Mesenchymal stem cell (in vitro differentiated cells and primary cell): ENCODE data around the gene STEAP3.

Source experiments
- DNase-seq: peaks from one replicate; pipeline ENCODE4 v3.0.0-alpha.2; 2013
- H2AFZ ChIP-seq: one replicate; pipeline ENCODE4 v1.6.1; 2013; ENCODE audit warnings: low read depth, mild to moderate bottlenecking, control low read depth, inconsistent platforms, low read length, moderate library complexity
- H2AK5ac ChIP-seq: 2 replicates; pipeline ENCODE4 v1.6.1; 2013; ENCODE audit warnings: low read length, moderate library complexity, mild to moderate bottlenecking, inconsistent platforms; ENCODE audit not compliant: severe bottlenecking
- H2BK120ac ChIP-seq: one replicate; pipeline ENCODE4 v1.6.1; 2013; ENCODE audit warnings: low read depth, mild to moderate bottlenecking, inconsistent platforms, low read length, moderate library complexity
- H2BK12ac ChIP-seq, 2 experiments: one replicate each; pipeline ENCODE4 v1.6.1; 2013; ENCODE audit warnings: inconsistent platforms in 2 of 2, low read length in 2 of 2, mild to moderate bottlenecking in 2 of 2, moderate library complexity in 2 of 2, control low read depth in 1 of 2
- H2BK15ac ChIP-seq: one replicate; pipeline ENCODE4 v1.6.1; 2013; ENCODE audit warnings: mild to moderate bottlenecking, low read depth, inconsistent platforms; ENCODE audit not compliant: poor library complexity, severe bottlenecking
- H2BK5ac ChIP-seq: 2 replicates; pipeline ENCODE4 v1.6.1; 2013; ENCODE audit warnings: low read depth, mild to moderate bottlenecking, low read length, control low read depth, inconsistent platforms; ENCODE audit not compliant: poor library complexity, severe bottlenecking
- H3K14ac ChIP-seq, 2 experiments: one replicate each; pipeline ENCODE4 v1.6.1; 2013; ENCODE audit warnings: inconsistent platforms in 2 of 2, low read length in 2 of 2, control low read depth in 1 of 2, mild to moderate bottlenecking in 1 of 2, moderate library complexity in 1 of 2
- H3K18ac ChIP-seq, 2 experiments: one replicate each; pipeline ENCODE4 v1.6.1; 2013; ENCODE audit warnings: inconsistent platforms in 2 of 2, low read length in 2 of 2, control low read depth in 1 of 2, low read depth in 1 of 2, mild to moderate bottlenecking in 1 of 2
- H3K23ac ChIP-seq, 2 experiments: one replicate each; pipeline ENCODE4 v1.6.1; 2013; ENCODE audit warnings: inconsistent platforms in 2 of 2, low read length in 2 of 2, mild to moderate bottlenecking in 2 of 2, moderate library complexity in 2 of 2, control low read depth in 1 of 2
- H3K27ac ChIP-seq: 2 replicates; pipeline ENCODE4 v1.5.1; 2013; ENCODE audit warnings: mild to moderate bottlenecking, moderate library complexity, low read length, control low read depth, inconsistent platforms; ENCODE audit not compliant: poor library complexity, severe bottlenecking
- H3K27me3 ChIP-seq, 2 experiments: 2 replicates each; pipeline versions ENCODE4 v1.6.1 to v1.7.0; 2013; ENCODE audit warnings: low read length in 2 of 2, mild to moderate bottlenecking in 2 of 2, moderate library complexity in 2 of 2, control low read depth in 1 of 2, inconsistent platforms in 1 of 2; ENCODE audit not compliant: control insufficient read depth in 1 of 2, insufficient read depth in 1 of 2
- H3K36me3 ChIP-seq, 2 experiments: 2 replicates each; pipeline versions ENCODE4 v1.6.1 to v1.7.0; 2013; ENCODE audit warnings: low read length in 2 of 2, control low read depth in 1 of 2, inconsistent platforms in 1 of 2, low read depth in 1 of 2, mild to moderate bottlenecking in 1 of 2; ENCODE audit not compliant: insufficient read depth in 2 of 2, control insufficient read depth in 1 of 2
- H3K4ac ChIP-seq, 2 experiments: one replicate each; pipeline ENCODE4 v1.6.1; 2013; ENCODE audit warnings: inconsistent platforms in 2 of 2, low read length in 2 of 2, mild to moderate bottlenecking in 2 of 2, moderate library complexity in 2 of 2, control low read depth in 1 of 2, low read depth in 1 of 2
- H3K4me1 ChIP-seq: 2 replicates; pipeline ENCODE4 v1.6.1; 2013; ENCODE audit warnings: low read depth, low read length, control low read depth; ENCODE audit not compliant: control insufficient read depth, insufficient read depth
- H3K4me2 ChIP-seq: 2 replicates; pipeline ENCODE4 v1.6.1; 2013; ENCODE audit warnings: low read length, mild to moderate bottlenecking, inconsistent platforms; ENCODE audit not compliant: poor library complexity, severe bottlenecking
- H3K4me3 ChIP-seq, 2 experiments: 2 replicates each; pipeline versions ENCODE4 v1.5.1 to v1.7.0; 2013; ENCODE audit warnings: low read length in 2 of 2, mild to moderate bottlenecking in 2 of 2, control low read depth in 1 of 2, low read depth in 1 of 2; ENCODE audit not compliant: insufficient read depth in 1 of 2
- H3K79me1 ChIP-seq: replicated peaks from 2 replicates; pipeline ENCODE4 v1.6.1; 2013; ENCODE audit warnings: mild to moderate bottlenecking, control low read depth, low read length, inconsistent platforms; ENCODE audit not compliant: poor library complexity, severe bottlenecking
- H3K9ac ChIP-seq: 2 replicates; pipeline ENCODE4 v1.7.0; 2013; ENCODE audit warnings: mild to moderate bottlenecking, low read length, moderate library complexity
- H3K9me3 ChIP-seq: 2 replicates; pipeline ENCODE4 v1.7.0; 2013; ENCODE audit warnings: mild to moderate bottlenecking, low read length; ENCODE audit not compliant: control insufficient read depth
- H4K8ac ChIP-seq: one replicate; pipeline ENCODE4 v1.6.1; 2013; ENCODE audit warnings: inconsistent platforms, mild to moderate bottlenecking, low read length, moderate library complexity
- H4K91ac ChIP-seq: one replicate; pipeline ENCODE4 v1.6.1; 2013; ENCODE audit warnings: mild to moderate bottlenecking, low read length, inconsistent platforms
- WGBS: methylation state at CpG from one replicate; pipeline ENCODE4 v1.1.7; 2013; ENCODE audit warnings: mixed read lengths; 5-methylcytosine and 5-hydroxymethylcytosine counted together

The STEAP3 gene

GRCh38 chr2:119280680-119281079, 57.0 kb downstream of the STEAP3 start:
- H3K79me1 ChIP-seq: no peaks in the 10 kb centered on the region
- no peaks in the 10 kb centered on the region for H3K36me3 ChIP-seq
- peaks cover 4% of the 10 kb centered on the region for H3K4me1 ChIP-seq
- H3K4ac ChIP-seq: no peak overlapping the region
- H2BK12ac ChIP-seq: no peak overlapping the region
- no peak overlapping the region for H2AK5ac ChIP-seq
- H4K8ac ChIP-seq: no peak overlapping the region
- DNase-seq: no peak
- H3K23ac ChIP-seq: no peak overlapping the region
- no peak overlapping the region for H2BK15ac ChIP-seq
- no peak overlapping the region for H2BK120ac ChIP-seq
- H3K9me3 ChIP-seq: no peaks in the 10 kb centered on the region
- H3K14ac ChIP-seq: no peak overlapping the region
- no peak overlapping the region for H3K4me2 ChIP-seq
- H3K27ac ChIP-seq: no peak overlapping the region
- H3K18ac ChIP-seq: no peak overlapping the region
- H3K4me3 ChIP-seq: no peak overlapping the region
- no peaks in the 10 kb centered on the region for H3K27me3 ChIP-seq
- no peak overlapping the region for H2BK5ac ChIP-seq
- no peak overlapping the region for H3K9ac ChIP-seq
- H4K91ac ChIP-seq: no peak overlapping the region
- H2AFZ ChIP-seq: no peak overlapping the region
- WGBS: 14% methylated on average over 1 of the region's 4 CpGs

- no peak overlapping the region for H2BK120ac ChIP-seq
- no peak overlapping the region for H3K4ac ChIP-seq
- no peak overlapping the region for H2BK15ac ChIP-seq
- no peak overlapping the region for H3K4me3 ChIP-seq
- no peak overlapping the region for H4K91ac ChIP-seq
- no peaks in the 10 kb centered on the region for H3K9me3 ChIP-seq
- no peaks in the 10 kb centered on the region for H3K79me1 ChIP-seq
- no peak overlapping the region for H3K23ac ChIP-seq
- no peak overlapping the region for H3K14ac ChIP-seq
- 90% methylated on average over 20 of the region's 21 CpGs for WGBS
- no peak overlapping the region for H2AFZ ChIP-seq
- no peak overlapping the region for H3K18ac ChIP-seq
- H3K27ac ChIP-seq: no peak overlapping the region
- no peak overlapping the region for H2BK12ac ChIP-seq
- H3K4me1 ChIP-seq: peaks cover 4% of the 10 kb centered on the region
- H3K4me2 ChIP-seq: no peak overlapping the region
- peaks cover 0 to 4% of the 10 kb centered on the region in 2 experiments for H3K36me3 ChIP-seq
- H3K27me3 ChIP-seq: no peaks in the 10 kb centered on the region
- no peak overlapping the region for H3K9ac ChIP-seq
- no peak overlapping the region for H4K8ac ChIP-seq
- H2BK5ac ChIP-seq: no peak overlapping the region
- DNase-seq: no peak
- no peak overlapping the region for H2AK5ac ChIP-seq
Measured at GRCh38 chr2:119282146-119282995, 58.7 kb downstream of the STEAP3 start.

GRCh38 chr2:119282996-119283511, 59.4 kb downstream of the STEAP3 start:
- H3K27ac ChIP-seq: no peak overlapping the region
- H3K4ac ChIP-seq: no peak overlapping the region
- H3K9me3 ChIP-seq: no peaks in the 10 kb centered on the region
- no peaks in the 10 kb centered on the region for H3K79me1 ChIP-seq
- H3K4me2 ChIP-seq: no peak overlapping the region
- no peak overlapping the region for H2AFZ ChIP-seq
- no peak overlapping the region for H4K91ac ChIP-seq
- no peak overlapping the region for H2AK5ac ChIP-seq
- H4K8ac ChIP-seq: no peak overlapping the region
- H3K18ac ChIP-seq: no peak overlapping the region
- no peak for DNase-seq
- peaks cover 0 to 4% of the 10 kb centered on the region in 2 experiments for H3K36me3 ChIP-seq
- no peak overlapping the region for H2BK15ac ChIP-seq
- no peak overlapping the region for H3K9ac ChIP-seq
- H3K4me3 ChIP-seq: no peak overlapping the region
- no peaks in the 10 kb centered on the region for H3K27me3 ChIP-seq
- no peak overlapping the region for H2BK12ac ChIP-seq
- H3K23ac ChIP-seq: no peak overlapping the region
- no peak overlapping the region for H2BK5ac ChIP-seq
- peaks cover 4% of the 10 kb centered on the region for H3K4me1 ChIP-seq
- H2BK120ac ChIP-seq: no peak overlapping the region
- 94% methylated on average over 4 of the region's 4 CpGs for WGBS
- no peak overlapping the region for H3K14ac ChIP-seq

DNA sequence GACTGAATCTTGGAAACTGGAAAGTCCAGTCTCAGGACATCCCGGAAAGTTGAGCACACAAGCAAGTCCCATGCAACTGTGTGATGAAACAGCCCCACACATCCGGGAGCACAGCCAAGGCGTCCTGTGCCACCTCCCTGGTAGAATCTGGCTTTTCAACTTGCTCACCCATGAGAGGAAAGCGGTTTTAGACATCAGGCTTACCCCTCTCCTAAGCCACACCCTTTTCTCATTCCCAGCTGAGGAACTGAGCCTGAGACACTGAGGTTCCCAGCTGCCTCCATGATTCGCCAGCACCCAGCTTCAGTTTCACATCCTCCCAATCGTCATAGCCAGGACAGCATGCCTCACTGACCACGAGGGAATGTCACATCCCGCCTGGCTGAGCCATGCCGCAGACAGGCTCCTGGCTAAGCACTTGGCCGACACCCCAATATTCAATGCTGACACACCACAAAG, 60.3 kb downstream of the STEAP3 start:
- no peak overlapping the region for H3K4ac ChIP-seq
- H3K27ac ChIP-seq: no peak overlapping the region
- peak overlapping the region in 1 of 2 experiments; percentile 30 for H3K4me3 ChIP-seq
- no peak overlapping the region for H3K4me2 ChIP-seq
- no peak overlapping the region for H2BK12ac ChIP-seq
- no peaks in the 10 kb centered on the region for H3K79me1 ChIP-seq
- H4K8ac ChIP-seq: no peak overlapping the region
- no peak overlapping the region for H3K14ac ChIP-seq
- no peaks in the 10 kb centered on the region for H3K27me3 ChIP-seq
- H2AFZ ChIP-seq: no peak overlapping the region
- no peak for DNase-seq
- whole genome bisulfite sequencing: 83% methylated on average over 9 of the region's 10 CpGs
- peak overlapping the region; percentile 46 for H3K9ac ChIP-seq
- no peaks in the 10 kb centered on the region for H3K9me3 ChIP-seq
- no peak overlapping the region for H2AK5ac ChIP-seq
- no peak overlapping the region for H2BK15ac ChIP-seq
- H2BK120ac ChIP-seq: no peak overlapping the region
- peaks cover 4% of the 10 kb centered on the region for H3K4me1 ChIP-seq
- H3K36me3 ChIP-seq: peaks cover 0 to 4% of the 10 kb centered on the region in 2 experiments
- no peak overlapping the region for H2BK5ac ChIP-seq
- H3K18ac ChIP-seq: no peak overlapping the region
- no peak overlapping the region for H4K91ac ChIP-seq
- no peak overlapping the region for H3K23ac ChIP-seq
